Fibroblast of the aortic adventitia (primary cell): ENCODE measurements around the gene GH2. TPM values are rescaled to one million over a fixed set of nuclear protein-coding genes. Genes with fewer than 3 reads are reported as not detected.
A peak's percentile ranks its signal among the peaks of the same experiment; 100 is the strongest.

ENCODE experiments used
- DNase-seq: peaks from one replicate; pipeline ENCODE4 v3.0.0-alpha.2; 2010; ENCODE audit warnings: low read depth
- H3K4me3 ChIP-seq: 2 replicates; pipeline ENCODE4 v1.5.1; 2011; ENCODE audit warnings: low read depth, mild to moderate bottlenecking, control low read depth, low read length, moderate library complexity
- CTCF ChIP-seq: IDR thresholded peaks from 2 replicates; pipeline ENCODE4 v1.5.1; 2011; ENCODE audit warnings: mild to moderate bottlenecking, low read length, control low read depth, inconsistent platforms; ENCODE audit not compliant: insufficient read depth
- total RNA-seq: library from RNA; depleted of rRNA; stranded (reverse); fragments of >200 nt; gene quantifications from 2 replicates; pipeline ENCODE4 v1.2.3, GENCODE V29; 2012; ENCODE audit warnings: low replicate concordance

Gene GH2
- total RNA-seq, 1 donor: not detected

- no peak for TF ChIP-seq CTCF
- DNase-seq: no peak
- no peak overlapping the region for H3K4me3 ChIP-seq
Observed at GRCh38 chr17:63845509-63845908, 36.2 kb downstream of the GH2 start.

GRCh38 chr17:63843910-63844677 lies 37.6 kb downstream of the GH2 start:
- no peak for DNase-seq
- H3K4me3 ChIP-seq: peak overlapping the region; percentile 67
- no peak for TF ChIP-seq CTCF

GRCh38 chr17:63843387-63843888 lies 38.3 kb downstream of the GH2 start:
- peak overlapping the region; percentile 67 for H3K4me3 ChIP-seq
- peak; percentile 93 for DNase-seq

- peak; percentile 99 for DNase-seq
- no peak for TF ChIP-seq CTCF
Observed at GRCh38 chr17:63842540-63843386, 39.0 kb downstream of the GH2 start, which contains the start of gene SMARCD2. TSS of gene SMARCD2 (minus strand) at chr17:63842685. CDS start at chr17:63842674, 11 bp downstream.

GRCh38 chr17:63842173-63842539 lies 39.6 kb downstream of the GH2 start:
- no peak for DNase-seq
- H3K4me3 ChIP-seq: peak overlapping the region; percentile 92
- TF ChIP-seq CTCF: no peak

More at GRCh38 chr17:63842540-63843386, 39.0 kb downstream of the GH2 start, which contains the start of gene SMARCD2:
- H3K4me3 ChIP-seq: peak within 1 kb of the TSS; percentile 92

GRCh38 chr17:63841350-63842172 lies 40.2 kb downstream of the GH2 start:
- no peak for TF ChIP-seq CTCF
- peak; percentile 47 for DNase-seq
- peak overlapping the region; percentile 92 for H3K4me3 ChIP-seq
